Measurements from ENCODE around the gene PDE4D.
"Not testable (repeated sequence)": the region's sequence is repeated elsewhere in the genome, so short reads cannot be mapped to it uniquely, and the experiment has no call there.

PDE4D gene

DNA sequence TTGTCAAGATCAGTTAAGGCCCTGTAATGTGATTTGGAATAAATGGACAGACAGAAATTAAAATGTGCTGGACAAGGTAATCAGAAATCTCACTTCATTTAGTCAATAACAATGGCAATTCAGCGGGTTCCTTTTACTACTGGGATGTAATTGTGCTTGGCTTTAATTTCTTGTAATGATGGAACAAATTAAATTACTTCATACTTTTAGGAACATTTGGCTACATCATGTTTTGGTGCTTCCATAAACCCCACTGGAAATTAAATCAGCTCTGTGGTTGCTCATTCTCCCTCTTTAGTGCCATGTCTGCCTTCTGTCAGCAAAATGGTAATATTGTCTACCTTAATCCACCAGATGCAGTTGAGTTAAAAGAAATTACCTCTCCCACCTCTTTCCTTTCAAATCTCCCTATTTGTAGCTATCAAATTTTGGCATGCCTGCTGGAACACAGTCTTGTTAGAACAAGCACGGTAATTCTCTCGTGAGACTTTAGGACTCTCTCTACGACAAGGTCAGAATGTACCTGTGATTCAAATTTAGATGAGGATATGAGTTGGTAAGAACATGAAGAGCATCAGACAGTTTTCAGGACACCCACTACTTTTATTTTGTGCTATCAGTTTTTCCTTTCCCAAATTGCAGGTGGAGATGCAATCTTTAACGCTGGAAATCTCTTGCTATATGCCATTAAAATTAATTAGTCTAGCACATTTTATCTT is 834.4 kb downstream of the PDE4D start:
- DNase-seq: no peak

DNA sequence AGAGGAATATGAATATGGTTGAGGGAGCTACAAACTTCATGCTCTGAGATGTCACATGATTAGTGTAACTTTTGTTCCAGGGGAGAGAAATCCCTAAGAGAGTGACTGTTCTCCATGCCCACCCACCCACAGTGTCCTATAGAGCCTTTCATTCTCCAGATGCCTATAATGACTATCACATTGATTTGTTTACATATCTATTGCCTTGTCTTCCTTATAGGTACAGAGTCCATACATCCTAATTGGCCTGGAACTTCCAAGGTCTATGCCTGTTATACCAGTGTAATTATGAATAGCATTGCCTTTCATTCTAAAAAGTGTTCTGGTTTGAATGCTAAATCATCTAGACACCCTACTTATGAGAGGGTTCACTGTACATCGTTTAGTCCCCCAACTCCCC is 835.3 kb downstream of the PDE4D start:
- no peak for DNase-seq

GRCh38 chr5:59056599-59056998 is 836.9 kb downstream of the PDE4D start:
- not testable (repeated sequence) for DNase-seq

DNA sequence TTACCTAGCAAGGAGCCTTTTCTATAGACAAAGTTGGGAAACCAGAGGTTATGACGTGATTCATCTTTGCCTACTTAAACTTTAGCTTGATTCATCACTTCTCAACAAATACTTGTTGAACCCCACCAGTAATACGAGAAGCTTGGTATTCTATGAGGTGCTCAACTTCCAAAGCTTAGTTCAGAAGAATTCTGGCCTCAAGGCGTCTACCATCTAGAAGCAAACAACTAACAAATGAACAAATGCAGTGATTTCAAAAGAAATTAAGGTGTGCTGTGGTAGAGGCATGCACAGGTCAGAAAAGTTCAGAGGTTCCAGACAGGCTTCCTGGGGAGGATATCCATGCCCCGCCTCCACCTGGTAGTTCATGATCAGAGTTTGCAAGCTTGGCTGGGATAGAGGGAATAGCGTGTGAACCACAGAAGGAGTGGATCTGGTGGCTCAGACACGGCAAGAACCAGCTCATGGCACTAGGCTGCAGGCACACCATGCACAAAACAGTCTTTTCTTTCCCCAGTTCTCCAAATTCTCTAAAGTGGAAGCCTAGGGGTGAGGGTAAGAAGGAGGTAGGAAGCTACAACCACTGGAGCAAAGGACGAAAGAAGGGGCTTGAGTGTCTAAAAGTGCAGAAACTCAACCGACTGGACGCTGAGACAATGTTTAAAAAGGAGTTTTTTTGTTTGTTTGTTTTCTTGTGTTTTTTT is 837.6 kb downstream of the PDE4D start:
- DNase-seq: no peak

- no peak for DNase-seq
These were observed 838.5 kb downstream of the PDE4D start for GRCh38 chr5:59054963-59055528.

GRCh38 chr5:59051951-59052350 is 841.6 kb downstream of the PDE4D start:
- no peak for DNase-seq

GRCh38 chr5:59049095-59049494 is 844.4 kb downstream of the PDE4D start:
- DNase-seq: no peak

DNA sequence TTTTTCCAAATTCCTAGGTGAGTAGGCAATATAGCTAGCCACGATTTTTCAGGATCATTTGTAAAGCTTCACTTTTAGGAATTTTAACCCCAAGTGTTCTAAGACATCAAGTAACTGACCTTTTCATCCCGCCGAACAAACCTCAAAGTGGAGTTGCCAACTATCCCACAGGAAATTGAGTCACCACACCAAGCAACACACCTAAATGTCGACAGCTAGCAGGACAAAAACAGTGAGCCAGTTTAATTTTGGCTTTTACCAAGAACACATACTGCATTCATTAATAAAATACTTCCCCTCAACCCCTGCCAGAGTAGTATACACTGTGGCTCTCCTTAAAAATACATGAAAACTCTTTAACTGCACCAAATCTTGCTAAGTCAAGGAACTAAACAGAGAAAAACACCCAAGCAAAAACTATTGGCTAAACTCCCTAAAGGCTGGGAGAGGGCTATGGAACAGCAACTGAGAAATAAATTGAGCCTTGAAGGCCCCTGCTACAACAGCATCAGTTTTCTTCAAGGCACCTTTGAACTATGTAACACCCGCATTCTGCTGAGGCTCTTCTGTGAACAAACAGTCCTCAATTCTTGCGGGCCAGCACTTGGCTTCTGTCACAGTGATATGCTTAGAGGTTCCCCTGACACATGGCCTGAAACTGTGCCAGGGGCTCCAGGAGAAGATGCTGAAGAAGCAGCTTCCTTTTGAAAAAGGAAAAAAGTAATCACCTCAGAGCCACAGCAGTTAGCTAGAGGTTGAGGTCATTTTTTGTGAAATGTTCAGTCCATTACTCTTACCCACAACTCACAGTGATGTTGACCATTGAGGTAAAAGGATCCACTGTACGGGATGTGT is 851.1 kb downstream of the PDE4D start:
- DNase-seq: peak; percentile 31

- no peak for DNase-seq
These were observed 852.2 kb downstream of the PDE4D start for GRCh38 chr5:59041355-59041754.

DNA sequence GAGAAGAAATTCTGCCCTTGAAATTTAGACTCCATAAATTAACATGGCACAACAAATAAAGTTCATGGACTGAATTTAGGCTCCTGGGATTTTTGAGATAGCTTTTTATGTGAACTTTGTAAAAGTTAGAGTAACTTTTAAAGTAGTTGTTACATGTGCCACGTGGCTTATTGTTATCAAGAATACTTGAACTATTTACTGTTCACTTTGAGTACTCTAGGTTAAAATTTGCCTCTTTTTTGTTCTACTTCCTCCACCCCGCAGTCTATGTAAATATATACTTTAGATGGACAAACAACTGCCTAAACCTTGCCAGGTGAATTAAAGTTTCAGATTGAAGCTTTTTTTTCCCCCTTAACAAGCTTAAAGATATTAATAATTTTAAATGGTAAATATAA is 852.7 kb downstream of the PDE4D start:
- DNase-seq: no peak

- DNase-seq: no peak
These were observed 853.3 kb downstream of the PDE4D start for GRCh38 chr5:59040024-59040803.

DNA sequence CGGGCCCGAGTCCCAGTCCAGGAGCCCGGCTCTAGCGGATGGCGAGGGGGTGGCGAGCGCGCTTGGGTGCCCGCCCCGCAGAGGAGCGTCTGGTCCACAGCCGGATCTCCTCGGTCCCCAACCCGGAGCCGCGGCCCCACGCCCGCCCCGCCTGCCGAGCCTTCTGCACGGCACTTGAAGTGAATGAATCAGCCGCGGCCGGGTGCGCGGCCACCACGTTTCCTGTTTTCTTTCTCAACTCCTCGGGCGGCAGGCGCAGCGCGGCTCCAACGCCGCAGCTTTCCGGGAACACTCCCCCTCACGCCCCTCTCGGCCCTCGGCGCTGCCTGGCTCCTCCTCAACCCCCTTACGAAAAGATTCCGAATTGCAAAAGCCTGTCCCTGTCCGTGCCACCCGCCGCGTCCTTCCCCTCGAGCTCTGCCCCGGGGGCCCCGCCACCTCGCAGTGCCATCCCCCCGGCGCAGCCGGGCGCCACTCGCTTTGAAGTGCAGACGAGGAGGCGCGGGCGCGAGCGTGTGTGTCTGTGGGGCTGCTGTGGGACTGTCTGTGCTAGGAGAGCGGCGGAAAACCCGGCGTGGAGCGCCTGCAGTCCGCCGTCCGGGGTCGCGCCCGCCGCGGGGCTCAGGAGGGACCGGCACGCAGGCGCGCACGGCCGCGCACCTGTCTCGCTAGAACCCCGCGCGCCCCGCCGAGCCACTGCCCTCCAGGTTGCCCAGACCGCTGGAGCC is 854.1 kb downstream of the PDE4D start:
- DNase-seq: peak; percentile 86

DNA sequence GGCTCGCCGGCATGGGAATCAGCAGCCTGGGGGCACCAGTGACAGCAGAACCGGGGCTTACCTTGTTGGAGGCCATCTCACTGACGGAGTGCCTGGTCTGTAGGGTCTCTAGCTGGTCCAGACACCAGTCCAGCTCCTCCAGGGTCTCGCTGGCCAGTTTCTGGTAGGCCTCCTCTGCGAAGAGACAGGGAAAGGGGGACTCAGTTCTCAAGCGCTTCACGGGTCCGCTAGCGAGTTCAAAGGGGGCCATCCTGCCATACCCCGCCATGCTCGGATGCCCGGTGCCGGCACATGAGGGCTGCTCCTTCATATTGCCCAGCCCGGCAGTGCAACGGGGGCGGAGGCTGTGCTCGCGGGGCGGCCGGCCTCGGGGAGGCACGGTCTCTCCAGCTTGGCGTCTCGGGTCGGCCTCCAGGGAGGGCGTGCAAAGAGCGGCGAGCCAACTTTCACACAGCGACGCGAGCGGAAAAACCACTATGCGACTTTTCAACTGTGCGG is 854.7 kb downstream of the PDE4D start:
- no peak for DNase-seq

GRCh38 chr5:59037941-59038797 is 855.4 kb downstream of the PDE4D start:
- no peak for DNase-seq

GRCh38 chr5:59037453-59037852 is 856.1 kb downstream of the PDE4D start:
- DNase-seq: no peak

- DNase-seq: no peak
These were observed 856.5 kb downstream of the PDE4D start for GRCh38 chr5:59037041-59037440.

DNA sequence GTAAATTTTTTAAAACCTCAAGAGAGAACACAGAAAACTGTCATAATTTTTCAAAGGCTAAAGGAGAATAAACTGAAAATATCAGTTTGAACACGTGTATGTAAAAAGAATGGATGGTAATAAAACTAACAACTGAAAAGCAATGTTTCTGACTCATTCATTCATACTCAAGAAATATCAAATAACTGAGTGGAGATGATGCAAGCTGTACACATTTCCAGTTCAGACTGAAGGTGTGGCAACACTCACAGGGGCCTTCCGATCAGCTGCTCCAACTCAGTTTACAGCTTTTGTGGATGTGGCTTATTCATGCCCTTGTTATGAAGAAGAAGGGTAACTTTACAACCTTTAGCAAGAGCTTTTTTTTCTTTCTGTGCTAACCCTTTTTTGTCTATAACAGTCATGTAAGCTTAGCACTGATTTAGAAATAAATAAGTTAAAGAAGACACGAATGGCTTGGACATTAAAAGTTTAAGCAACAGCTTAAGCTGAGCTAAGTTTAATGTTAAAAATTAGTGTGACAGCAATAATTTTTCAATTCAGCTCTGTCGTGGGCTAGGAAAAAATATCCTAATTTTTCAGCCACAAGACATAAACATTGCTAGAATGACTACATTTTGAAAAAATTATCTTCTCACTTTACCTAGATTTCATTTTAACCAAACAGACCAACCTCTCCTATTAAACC is 857.1 kb downstream of the PDE4D start:
- peak; percentile 94 for DNase-seq

DNA sequence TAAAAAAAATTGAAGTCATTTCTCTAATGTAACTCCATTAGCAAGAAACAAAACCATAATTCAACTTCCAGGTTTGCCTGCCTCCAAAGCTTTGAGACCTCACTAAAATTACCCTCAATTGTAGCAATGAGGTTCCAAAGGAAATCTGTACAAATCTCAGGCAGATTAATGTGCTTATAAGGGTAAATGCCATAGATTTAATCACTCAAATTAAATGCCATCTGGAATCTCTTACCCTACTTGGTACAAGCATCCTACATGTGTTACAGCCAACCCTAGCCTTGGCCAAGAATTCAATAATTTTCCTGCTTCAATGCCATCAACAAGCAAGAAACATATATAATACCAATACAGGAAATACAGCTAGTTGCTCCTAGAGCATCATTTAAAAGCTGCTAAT is 857.8 kb downstream of the PDE4D start:
- DNase-seq: no peak

- DNase-seq: peak; percentile 64
These were observed 858.9 kb downstream of the PDE4D start for GRCh38 chr5:59034498-59035186.
